Measurements from ENCODE around the gene FBXL17. TPM values are rescaled to one million over a fixed set of nuclear protein-coding genes. Genes with fewer than 3 reads are reported as not detected.
"Not testable (repeated sequence)": the region's sequence is repeated elsewhere in the genome, so short reads cannot be mapped to it uniquely, and the experiment has no call there.

Gene FBXL17
- total and polyA plus RNA-seq, 4 donors = 2.1 to 14.1 (median 6.3) TPM

- WGBS = 65% methylated on average over 2 of the region's 2 CpGs
- Histone ChIP-seq H3K9me3 (ENCODE audit: control insufficient read depth in 4 of 4, low read length in 3 of 4) (no peaks in the 10 kb centered on the region), H3K4me3 (ENCODE audit: low read depth in 1 of 3, low read length in 3 of 3) (no peak overlapping the region), H3K27ac (ENCODE audit: low read depth in 1 of 2, low read length in 2 of 2) (no peak overlapping the region), H3K4me1 (ENCODE audit: control insufficient read depth in 4 of 4, insufficient read depth in 4 of 4, low read length in 3 of 4) (no peaks in the 10 kb centered on the region), H3K36me3 (ENCODE audit: control insufficient read depth in 4 of 4, insufficient read depth in 3 of 4, low read depth in 1 of 4, low read length in 3 of 4) (no peaks in the 10 kb centered on the region), H3K9ac (ENCODE audit: low read depth in 1 of 2, low read length in 2 of 2) (no peak overlapping the region), H3K27me3 (ENCODE audit: control insufficient read depth in 4 of 4, insufficient read depth in 4 of 4, low read length in 3 of 4) (no peaks in the 10 kb centered on the region)
- TF ChIP-seq RAD21 (IDR thresholded peaks at IDR 0.05) (no peak), CTCF (IDR thresholded peaks at IDR 0.05; ENCODE audit: low read depth, low read length, missing input control) (no peak), NR2F2 (IDR thresholded peaks at IDR 0.05) (no peak), FOXA2 (IDR thresholded peaks at IDR 0.05) (no peak), YY1 (IDR thresholded peaks at IDR 0.05) (no peak), HNF4G (IDR thresholded peaks at IDR 0.05) (no peak), ATF3 (IDR thresholded peaks at IDR 0.05) (no peak), SP1 (IDR thresholded peaks at IDR 0.05) (no peak), MAX (IDR thresholded peaks at IDR 0.05) (no peak), FOXA1 (IDR thresholded peaks at IDR 0.05) (no peak), REST (IDR thresholded peaks at IDR 0.05) (no peak), EGR1 (IDR thresholded peaks at IDR 0.05; ENCODE audit: low read depth in 2 of 2) (no peak), GABPA (IDR thresholded peaks at IDR 0.05 in 1 of 2, conservative IDR thresholded peaks at IDR 0.05 in 1 of 2) (no peak), ZBTB33 (IDR thresholded peaks at IDR 0.05) (no peak), HNF4A (conservative IDR thresholded peaks at IDR 0.05) (no peak), TAF1 (conservative IDR thresholded peaks at IDR 0.05) (no peak), RXRA (IDR thresholded peaks at IDR 0.05) (no peak), JUND (IDR thresholded peaks at IDR 0.05) (no peak)
- DNase-seq (ENCODE audit: low spot score) = no peak
Observed at GRCh38 chr5:108409786-108410185, 27.9 kb upstream of the FBXL17 start.

- not testable (repeated sequence) for H3K9me3 ChIP-seq (ENCODE audit: control insufficient read depth in 4 of 4, low read length in 3 of 4); DNase-seq (ENCODE audit: low spot score); H3K27me3 ChIP-seq (ENCODE audit: control insufficient read depth in 4 of 4, insufficient read depth in 4 of 4, low read length in 3 of 4); H3K36me3 ChIP-seq (ENCODE audit: control insufficient read depth in 4 of 4, insufficient read depth in 3 of 4, low read depth in 1 of 4, low read length in 3 of 4); H3K9ac ChIP-seq (ENCODE audit: low read depth in 1 of 2, low read length in 2 of 2); H3K27ac ChIP-seq (ENCODE audit: low read depth in 1 of 2, low read length in 2 of 2); H3K4me1 ChIP-seq (ENCODE audit: control insufficient read depth in 4 of 4, insufficient read depth in 4 of 4, low read length in 3 of 4); H3K4me3 ChIP-seq (ENCODE audit: low read depth in 1 of 3, low read length in 3 of 3)
- WGBS = 96% methylated on average over 3 of the region's 3 CpGs
Observed at GRCh38 chr5:108405201-108405600, 23.3 kb upstream of the FBXL17 start.

Measured in liver (tissue), 9 donors.